Stimulated activated CD4-positive, alpha-beta T cell treated with anti-CD3 and anti-CD28 coated beads, TNF-alpha, amount 100 ng/mL, for 24 hours (primary cell): ENCODE results near the gene INO80.
A peak's percentile ranks its signal among the peaks of the same experiment; 100 is the strongest.

Experiments
- DNase-seq, 3 experiments: peaks; one replicate each; pipeline ENCODE4 v3.0.0-alpha.2; 2020; ENCODE audit warnings: low read depth in 3 of 3

INO80 gene

DNA sequence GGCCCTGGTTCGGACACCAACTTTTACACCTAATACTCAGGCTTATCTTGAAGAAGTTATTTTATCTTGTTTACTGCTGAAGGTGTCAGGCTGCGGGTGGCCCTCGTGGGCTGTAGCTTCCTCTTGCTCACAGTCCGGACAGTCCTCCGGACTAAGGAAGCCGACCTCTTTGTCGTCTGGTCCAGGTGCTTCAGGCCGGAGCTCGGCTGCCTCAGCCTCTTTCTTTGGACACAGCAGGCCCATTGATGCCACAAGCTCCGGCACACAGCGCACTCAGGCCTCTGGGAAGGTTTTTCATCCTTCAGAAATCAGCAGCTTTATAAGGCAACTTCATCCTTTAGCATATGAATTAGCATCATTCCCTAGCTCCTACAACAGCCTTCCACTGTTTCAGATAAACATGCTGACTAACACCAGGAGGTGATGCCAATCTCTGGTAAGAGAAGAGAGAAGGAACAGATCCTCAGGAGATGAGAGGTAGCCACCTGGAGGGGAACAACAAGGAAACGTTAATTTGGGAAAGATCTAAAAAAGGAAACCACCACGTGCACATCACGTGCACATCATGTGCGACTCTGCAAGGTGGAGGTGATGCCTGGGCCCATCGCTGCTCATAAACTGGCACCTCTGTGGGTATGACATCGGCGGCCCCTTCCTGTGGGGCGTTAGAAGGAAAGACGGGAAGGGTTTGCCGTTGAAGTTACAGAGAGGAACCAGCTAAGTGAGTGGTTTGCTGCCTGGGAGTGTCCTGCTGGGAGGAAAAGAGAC is 167.2 kb downstream of the INO80 start:
- no peak for DNase-seq

GRCh38 chr15:40944510-40945296 is 171.4 kb downstream of the INO80 start:
- DNase-seq, result no peak

- no peak for DNase-seq
Observed at GRCh38 chr15:40943764-40944365, 172.2 kb downstream of the INO80 start.

- DNase-seq, result no peak
Observed at GRCh38 chr15:40942878-40943277, 173.2 kb downstream of the INO80 start.

DNA sequence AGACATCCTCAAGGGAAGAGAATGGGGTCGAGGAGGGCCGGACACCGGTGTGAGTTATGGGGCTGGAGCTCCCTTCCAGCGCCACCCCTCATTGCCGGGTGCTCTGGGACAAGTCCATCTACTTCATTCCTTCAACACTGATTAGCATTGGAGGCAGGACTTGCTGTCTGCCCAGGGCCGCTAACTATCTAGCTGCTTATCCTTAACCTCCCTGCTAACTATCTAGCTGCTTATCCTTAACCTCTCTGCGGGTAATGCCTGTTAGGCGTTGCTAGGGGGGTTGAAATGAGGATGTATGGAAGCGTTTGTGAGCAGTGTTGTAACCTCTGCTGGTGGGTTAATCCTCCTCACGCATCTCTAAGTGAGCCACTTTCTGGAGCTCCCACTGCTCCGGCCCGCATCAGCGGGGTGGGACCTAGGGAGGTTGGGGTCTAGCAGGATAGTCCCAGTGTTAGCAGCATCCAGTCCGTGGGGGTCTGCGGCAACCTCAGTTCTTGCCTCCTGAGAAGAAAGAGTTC is 173.7 kb downstream of the INO80 start:
- no peak for DNase-seq

DNA sequence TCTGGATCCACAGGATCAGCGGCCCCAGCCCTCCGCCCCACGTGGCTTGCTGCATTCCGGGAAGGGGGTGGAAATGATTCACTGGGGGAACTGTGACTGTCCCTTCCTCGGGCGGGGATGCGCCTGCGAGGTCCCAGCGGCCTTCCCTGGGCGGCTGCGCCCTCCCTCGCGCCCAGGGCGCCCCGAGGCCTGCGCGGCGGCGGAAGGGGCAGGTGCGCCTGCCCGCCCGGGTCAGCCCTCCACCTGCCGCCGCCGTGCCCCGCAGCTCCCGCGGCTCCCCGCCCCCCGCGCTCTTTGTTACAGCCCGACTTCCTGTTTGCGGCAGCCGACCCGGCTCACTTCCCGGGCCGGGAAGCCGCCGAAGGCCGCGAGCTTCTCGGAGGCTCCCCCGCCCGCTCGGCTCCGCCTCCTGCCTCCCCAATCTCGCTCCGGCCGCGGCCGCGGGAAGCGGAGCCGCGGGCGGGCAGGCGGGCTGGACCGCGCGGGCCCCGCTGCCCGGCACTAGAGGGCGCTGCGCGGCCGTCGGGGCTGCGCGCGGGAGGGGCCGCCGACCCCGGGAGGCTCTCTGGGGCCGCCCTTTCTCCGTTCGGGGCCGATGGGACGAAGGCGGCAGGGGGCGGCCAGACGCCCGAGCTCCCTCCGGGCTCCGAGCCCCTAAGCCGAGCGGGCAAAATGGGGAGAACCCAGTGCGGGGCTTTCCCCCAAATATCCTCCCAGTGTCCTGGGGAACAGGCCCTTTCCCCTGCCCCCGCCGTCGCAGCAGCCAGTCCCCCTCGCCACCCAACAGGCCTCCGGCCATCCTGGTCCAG is 174.3 kb downstream of the INO80 start:
- peak in 2 of 3 experiments; percentile 23 to 68 for DNase-seq

DNA sequence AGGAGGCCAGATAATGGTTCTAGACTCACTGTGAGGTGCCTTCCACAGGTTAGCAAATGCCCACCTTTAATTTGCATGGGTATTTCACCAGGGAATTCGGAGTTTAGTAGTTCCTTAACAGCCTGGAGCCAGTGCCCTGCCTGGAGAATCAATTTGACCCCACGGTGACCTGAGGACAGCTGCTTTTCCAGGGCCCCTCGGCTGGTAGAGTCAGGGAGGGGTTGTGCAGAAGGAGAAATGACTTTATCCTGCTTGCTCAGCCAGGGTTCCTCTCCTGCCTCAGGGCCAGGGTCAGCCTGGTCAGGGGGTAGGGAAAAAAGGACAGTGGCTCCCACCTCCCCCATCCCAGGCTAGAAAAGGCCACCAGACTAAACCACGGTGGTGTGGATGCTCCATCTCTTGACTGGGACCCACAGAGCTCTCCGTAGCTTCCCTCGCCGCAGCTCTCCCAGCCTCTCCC is 175.0 kb downstream of the INO80 start:
- DNase-seq, result no peak

DNA sequence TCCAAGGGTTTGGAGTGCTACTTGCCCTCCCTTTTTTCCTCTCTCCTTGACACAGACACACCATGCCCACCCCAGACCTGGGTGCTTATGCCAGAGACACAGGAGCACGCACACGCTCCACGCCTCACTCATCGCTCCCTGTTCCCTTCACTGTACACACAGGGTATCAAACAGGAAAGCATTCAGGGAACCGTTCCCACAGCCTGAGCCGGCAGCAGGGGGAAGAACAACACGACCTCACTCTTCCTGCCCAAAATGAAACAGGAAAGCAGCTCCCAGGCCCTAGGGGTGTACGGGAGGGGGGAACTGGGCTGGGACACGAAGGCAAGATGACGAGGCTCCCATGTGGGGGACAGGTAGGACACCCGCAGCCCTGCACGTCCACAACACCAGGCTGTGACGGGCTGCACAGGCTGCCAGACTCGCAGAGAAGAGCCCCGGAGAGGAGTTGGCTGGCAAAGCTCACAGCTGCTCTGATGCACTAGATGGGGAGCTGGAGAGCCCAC is 175.7 kb downstream of the INO80 start:
- DNase-seq, result no peak

GRCh38 chr15:40938536-40938870 is 177.6 kb downstream of the INO80 start:
- DNase-seq, result no peak

DNA sequence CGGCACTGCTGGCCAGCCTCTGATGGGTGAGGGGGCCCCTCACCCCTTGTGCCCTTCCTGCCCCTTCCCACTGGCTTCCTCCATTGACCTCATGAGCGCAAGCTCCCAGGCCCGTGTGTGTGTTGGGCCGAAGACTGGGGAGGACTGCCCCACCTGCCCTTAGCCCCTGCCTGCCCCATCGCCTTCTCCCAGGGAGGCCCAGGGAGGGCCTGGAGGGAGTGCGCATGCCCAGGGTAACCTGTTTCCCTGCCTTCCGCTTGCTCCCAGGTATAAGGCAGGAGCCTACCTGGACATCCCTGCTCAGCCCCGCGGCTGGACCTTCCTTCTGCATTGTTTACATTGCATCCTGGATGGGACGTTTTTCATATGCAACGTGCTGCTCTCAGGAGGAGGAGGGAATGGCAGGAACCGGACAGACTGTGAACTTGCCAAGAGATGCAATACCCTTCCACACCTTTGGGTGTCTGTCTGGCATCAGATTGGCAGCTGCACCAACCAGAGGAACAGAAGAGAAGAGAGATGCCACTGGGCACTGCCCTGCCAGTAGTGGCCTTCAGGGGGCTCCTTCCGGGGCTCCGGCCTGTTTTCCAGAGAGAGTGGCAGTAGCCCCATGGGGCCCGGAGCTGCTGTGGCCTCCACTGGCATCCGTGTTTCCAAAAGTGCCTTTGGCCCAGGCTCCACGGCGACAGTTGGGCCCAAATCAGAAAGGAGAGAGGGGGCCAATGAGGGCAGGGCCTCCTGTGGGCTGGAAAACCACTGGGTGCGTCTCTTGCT is 178.1 kb downstream of the INO80 start:
- DNase-seq, result no peak

DNA sequence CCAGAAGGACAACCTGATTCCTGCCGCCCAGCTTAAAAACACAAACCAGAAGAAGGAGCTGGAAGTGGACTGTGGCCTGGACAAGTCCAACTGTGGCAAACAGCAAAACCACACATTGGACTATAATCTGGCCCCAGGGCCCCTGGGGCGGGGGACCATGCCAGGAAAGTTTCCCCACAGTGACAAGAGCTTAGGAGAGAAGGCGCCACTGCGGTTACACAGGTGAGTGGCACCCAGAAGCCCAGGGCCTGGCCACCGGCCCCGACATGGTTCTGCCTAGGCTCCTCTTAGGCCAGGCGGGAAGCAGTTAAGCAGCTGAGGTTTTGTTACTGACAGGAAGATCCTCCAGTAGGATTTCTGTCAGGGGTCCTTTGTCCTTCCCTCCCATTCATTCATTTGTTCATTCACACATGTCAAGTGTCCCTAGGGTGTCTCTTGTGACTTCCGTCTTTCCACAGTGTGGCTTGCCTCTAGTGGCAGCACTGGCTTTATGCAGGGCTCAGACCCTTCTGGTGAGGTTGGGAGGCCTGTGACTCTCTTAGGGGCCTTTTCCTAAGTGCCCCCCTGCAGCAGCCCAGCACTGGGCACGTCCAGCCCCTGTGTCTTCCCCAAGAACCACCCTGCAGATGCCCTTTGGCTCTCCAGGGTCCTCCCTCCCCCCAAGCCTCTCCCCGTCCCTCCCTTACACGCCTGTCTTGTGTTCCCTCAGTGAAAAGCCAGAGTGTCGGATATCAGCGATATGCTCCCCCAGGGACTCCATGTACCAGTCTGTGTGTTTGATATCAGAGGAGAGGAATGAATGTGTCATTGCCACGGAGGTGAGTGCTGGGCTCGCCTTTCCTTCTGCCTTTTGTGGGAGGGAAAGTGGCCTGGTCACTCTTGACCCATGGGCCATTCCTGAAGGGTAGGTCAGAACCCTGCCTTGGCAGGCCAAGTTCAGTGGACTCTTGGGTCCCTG is 179.1 kb downstream of the INO80 start:
- DNase-seq, result no peak

GRCh38 chr15:40936234-40936708 is 179.8 kb downstream of the INO80 start:
- no peak for DNase-seq

- DNase-seq, result no peak
Observed at GRCh38 chr15:40934457-40934856, 181.6 kb downstream of the INO80 start.

DNA sequence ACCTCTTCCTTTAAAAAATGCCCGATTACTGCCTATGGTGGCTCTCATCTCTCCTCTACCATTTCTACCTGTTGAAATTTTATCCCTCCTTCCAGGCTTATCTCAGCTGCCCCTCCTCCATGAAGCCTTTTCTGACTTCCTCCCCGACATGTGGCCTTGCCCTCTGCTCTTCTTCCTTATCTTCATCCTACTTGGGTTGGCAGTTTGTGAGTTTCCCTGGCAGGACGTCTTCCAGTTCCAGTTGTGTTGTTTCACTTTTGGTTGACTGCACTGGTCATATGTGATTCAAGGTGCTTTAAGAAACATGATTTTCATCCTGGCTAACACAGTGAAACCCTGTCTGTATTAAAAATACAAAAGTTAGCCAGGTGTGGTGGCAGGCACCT is 182.6 kb downstream of the INO80 start:
- DNase-seq, result no peak

GRCh38 chr15:40932649-40933516 is 183.2 kb downstream of the INO80 start:
- DNase-seq, result no peak

- DNase-seq, result no peak
Observed at GRCh38 chr15:40932156-40932555, 183.9 kb downstream of the INO80 start.

- no peak for DNase-seq
Observed at GRCh38 chr15:40931300-40932142, 184.6 kb downstream of the INO80 start.
